ENCODE measurements around the gene GRN.

GRN gene

DNA sequence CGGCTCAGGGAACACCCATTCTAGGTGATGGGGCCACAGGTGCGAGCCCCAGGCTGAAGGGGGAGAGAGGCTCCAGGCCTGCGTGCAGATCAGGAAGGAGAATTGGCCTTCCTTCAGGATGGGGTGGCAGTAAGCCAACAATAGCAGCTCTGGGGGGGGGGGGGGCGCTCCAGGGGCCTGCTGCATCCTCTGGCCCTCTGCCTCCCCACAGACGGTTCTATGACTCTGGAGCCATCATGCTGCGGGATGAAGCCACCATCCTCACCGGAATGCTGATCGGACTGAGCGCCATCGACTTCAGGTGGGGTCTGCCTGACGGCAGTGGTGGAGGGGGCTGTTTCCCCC lies 30.6 kb upstream of the GRN start:
- no peaks in the 10 kb centered on the region for H3K79me2 ChIP-seq (ENCODE audit: insufficient read depth, low read length)
- no peak overlapping the region for H2AFZ ChIP-seq (ENCODE audit: low read length)
- no peak overlapping the region for H3K9ac ChIP-seq (ENCODE audit: low read length)
- H3K27ac ChIP-seq (ENCODE audit: low read depth, low read length, poor library complexity, severe bottlenecking) = no peak overlapping the region
- peak overlapping the region; percentile 75; the same call in 1 of the 2 replicates for H3K4me2 ChIP-seq (ENCODE audit: low read length)
- peaks cover 6% of the 10 kb centered on the region; the same call in 1 of the 2 replicates for H3K27me3 ChIP-seq (ENCODE audit: insufficient read depth, low read length)
- peaks cover 9% of the 10 kb centered on the region for H3K4me1 ChIP-seq (ENCODE audit: insufficient read depth, low read length, severe bottlenecking)
- no peaks in the 10 kb centered on the region for H3K9me3 ChIP-seq (ENCODE audit: low read length)
- peak overlapping the region; percentile 53 for H3K4me3 ChIP-seq (ENCODE audit: low read depth, low read length, poor library complexity, severe bottlenecking)
- no peaks in the 10 kb centered on the region for H3K9me2 ChIP-seq (ENCODE audit: low read depth, low read length)
- no peaks in the 10 kb centered on the region for H3F3A ChIP-seq (ENCODE audit: insufficient read depth, low read length)
- no peaks in the 10 kb centered on the region for H4K20me1 ChIP-seq (ENCODE audit: insufficient read depth, low read length)
- H3K36me3 ChIP-seq (ENCODE audit: insufficient read depth, low read length) = peaks cover 3% of the 10 kb centered on the region
- TF ChIP-seq EZH2 (IDR thresholded peaks at IDR 0.05; ENCODE audit: borderline replicate concordance, low read length) = no peak
- TF ChIP-seq, protein P1, sequence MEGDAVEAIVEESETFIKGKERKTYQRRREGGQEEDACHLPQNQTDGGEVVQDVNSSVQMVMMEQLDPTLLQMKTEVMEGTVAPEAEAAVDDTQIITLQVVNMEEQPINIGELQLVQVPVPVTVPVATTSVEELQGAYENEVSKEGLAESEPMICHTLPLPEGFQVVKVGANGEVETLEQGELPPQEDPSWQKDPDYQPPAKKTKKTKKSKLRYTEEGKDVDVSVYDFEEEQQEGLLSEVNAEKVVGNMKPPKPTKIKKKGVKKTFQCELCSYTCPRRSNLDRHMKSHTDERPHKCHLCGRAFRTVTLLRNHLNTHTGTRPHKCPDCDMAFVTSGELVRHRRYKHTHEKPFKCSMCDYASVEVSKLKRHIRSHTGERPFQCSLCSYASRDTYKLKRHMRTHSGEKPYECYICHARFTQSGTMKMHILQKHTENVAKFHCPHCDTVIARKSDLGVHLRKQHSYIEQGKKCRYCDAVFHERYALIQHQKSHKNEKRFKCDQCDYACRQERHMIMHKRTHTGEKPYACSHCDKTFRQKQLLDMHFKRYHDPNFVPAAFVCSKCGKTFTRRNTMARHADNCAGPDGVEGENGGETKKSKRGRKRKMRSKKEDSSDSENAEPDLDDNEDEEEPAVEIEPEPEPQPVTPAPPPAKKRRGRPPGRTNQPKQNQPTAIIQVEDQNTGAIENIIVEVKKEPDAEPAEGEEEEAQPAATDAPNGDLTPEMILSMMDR (IDR thresholded peaks at IDR 0.05; ENCODE audit: low read length) = no peak

DNA sequence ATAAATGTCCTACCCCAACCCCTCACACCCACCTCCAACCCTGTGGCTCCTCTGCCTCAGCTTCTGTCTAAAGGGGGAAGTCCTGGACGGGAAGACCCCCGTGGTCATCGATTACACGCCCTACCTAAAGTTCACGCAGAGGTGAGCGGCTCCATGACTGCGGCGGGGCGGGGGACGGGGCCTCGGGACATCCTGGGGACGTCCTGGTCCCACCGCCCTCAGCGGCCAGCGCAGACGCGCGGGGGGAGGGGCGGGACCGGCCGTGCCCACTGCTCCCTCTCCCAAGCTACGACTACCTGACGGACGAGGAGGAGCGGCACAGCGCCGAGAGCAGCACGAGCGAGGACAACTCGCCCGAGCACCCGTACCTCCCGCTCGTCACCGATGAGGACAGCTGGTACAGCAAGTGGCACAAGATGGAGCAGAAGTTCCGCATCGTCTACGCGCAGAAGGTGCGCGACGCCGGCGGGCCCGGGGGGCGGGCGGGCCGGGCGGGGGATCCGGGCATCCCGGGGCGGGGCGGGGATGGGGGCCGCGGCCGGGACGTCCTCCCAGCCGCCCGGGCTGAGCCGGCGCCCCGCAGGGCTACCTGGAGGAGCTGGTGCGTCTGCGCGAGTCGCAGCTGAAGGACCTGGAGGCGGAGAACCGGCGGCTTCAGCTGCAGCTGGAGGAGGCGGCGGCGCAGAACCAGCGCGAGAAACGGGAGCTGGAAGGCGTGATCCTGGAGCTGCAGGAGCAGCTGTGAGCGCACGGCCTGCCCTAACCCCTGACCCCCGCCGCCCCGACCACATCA lies 30.0 kb upstream of the GRN start:
- H3K27me3 ChIP-seq (ENCODE audit: insufficient read depth, low read length) = peaks cover 6% of the 10 kb centered on the region; the same call in 1 of the 2 replicates
- H3K4me2 ChIP-seq (ENCODE audit: low read length) = peak overlapping the region; percentile 75
- no peak overlapping the region; the same call in 1 of the 2 replicates for H3K9ac ChIP-seq (ENCODE audit: low read length)
- no peak overlapping the region for H3K27ac ChIP-seq (ENCODE audit: low read depth, low read length, poor library complexity, severe bottlenecking)
- H2AFZ ChIP-seq (ENCODE audit: low read length) = no peak overlapping the region
- H3K9me3 ChIP-seq (ENCODE audit: low read length) = no peaks in the 10 kb centered on the region
- H3K36me3 ChIP-seq (ENCODE audit: insufficient read depth, low read length) = peaks cover 9% of the 10 kb centered on the region
- peak overlapping the region; percentile 53 for H3K4me3 ChIP-seq (ENCODE audit: low read depth, low read length, poor library complexity, severe bottlenecking)
- H3F3A ChIP-seq (ENCODE audit: insufficient read depth, low read length) = no peaks in the 10 kb centered on the region
- no peak for TF ChIP-seq EZH2 (IDR thresholded peaks at IDR 0.05; ENCODE audit: borderline replicate concordance, low read length)
- TF ChIP-seq, protein P1 (IDR thresholded peaks at IDR 0.05; ENCODE audit: low read length) = no peak
- H3K9me2 ChIP-seq (ENCODE audit: low read depth, low read length) = no peaks in the 10 kb centered on the region
- H4K20me1 ChIP-seq (ENCODE audit: insufficient read depth, low read length) = no peaks in the 10 kb centered on the region
- H3K4me1 ChIP-seq (ENCODE audit: insufficient read depth, low read length, severe bottlenecking) = peaks cover 9% of the 10 kb centered on the region
- H3K79me2 ChIP-seq (ENCODE audit: insufficient read depth, low read length) = no peaks in the 10 kb centered on the region

DNA sequence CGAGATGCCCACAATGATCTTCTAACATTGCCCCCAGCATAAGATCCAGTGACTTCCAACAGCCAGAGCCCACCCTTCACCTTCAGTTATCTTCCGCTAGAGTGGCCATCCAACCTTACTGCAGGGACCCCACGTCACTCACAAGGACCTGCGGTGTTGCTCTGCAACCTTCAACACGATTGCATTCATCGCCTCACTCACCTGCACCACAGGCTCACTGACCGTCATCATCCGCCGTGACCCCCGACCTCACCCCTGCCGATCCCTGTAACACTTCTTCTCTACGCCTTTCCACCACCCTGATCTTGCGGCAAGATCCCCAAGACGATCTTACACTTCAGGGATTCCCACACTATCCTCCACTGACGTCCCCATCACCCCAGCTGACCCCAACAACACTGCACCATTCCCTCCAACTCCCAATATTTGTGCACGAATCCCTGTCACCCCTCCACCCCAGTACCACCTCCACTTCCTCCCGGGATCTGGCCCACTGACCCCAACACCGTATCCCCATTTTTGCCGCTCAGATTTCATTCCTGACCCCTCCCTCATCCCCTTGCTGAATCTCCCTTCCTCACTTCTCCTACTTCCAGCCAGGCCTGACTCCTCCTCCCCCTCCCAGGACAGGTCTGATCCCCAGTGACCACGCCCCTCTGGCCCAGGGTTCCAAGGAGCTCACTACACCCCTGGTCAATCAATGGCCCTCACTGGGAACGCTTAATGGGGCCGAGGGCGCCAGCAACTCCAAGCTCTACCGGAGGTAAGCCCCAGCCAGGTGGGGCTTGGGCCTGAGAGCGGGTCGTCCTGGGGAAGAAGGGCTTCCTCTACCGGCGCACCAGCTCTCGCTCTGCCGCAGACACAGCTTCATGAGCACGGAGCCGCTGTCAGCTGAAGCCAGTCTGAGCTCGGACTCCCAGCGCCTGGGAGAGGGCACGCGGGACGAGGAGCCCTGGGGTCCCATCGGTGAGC lies 29.1 kb upstream of the GRN start:
- Histone ChIP-seq H3K4me3 (ENCODE audit: low read depth, low read length, poor library complexity, severe bottlenecking) (peak overlapping the region; percentile 53), H3K9ac (ENCODE audit: low read length) (no peak overlapping the region; the same call in 1 of the 2 replicates)

More for the DNA sequence above, 29.1 kb upstream of the GRN start:
- Histone ChIP-seq H3K4me2 (ENCODE audit: low read length) (peak overlapping the region; percentile 75), H3K9me2 (ENCODE audit: low read depth, low read length) (no peaks in the 10 kb centered on the region), H3K4me1 (ENCODE audit: insufficient read depth, low read length, severe bottlenecking) (peaks cover 9% of the 10 kb centered on the region), H3K36me3 (ENCODE audit: insufficient read depth, low read length) (peaks cover 19% of the 10 kb centered on the region), H3K9me3 (ENCODE audit: low read length) (no peaks in the 10 kb centered on the region), H3K27me3 (ENCODE audit: insufficient read depth, low read length) (peaks cover 6% of the 10 kb centered on the region; the same call in 1 of the 2 replicates), H3K79me2 (ENCODE audit: insufficient read depth, low read length) (no peaks in the 10 kb centered on the region), H3K27ac (ENCODE audit: low read depth, low read length, poor library complexity, severe bottlenecking) (no peak overlapping the region), H4K20me1 (ENCODE audit: insufficient read depth, low read length) (no peaks in the 10 kb centered on the region), H3F3A (ENCODE audit: insufficient read depth, low read length) (no peaks in the 10 kb centered on the region), H2AFZ (ENCODE audit: low read length) (no peak overlapping the region)
- TF ChIP-seq, protein P1 (IDR thresholded peaks at IDR 0.05; ENCODE audit: low read length) = no peak
- no peak for TF ChIP-seq EZH2 (IDR thresholded peaks at IDR 0.05; ENCODE audit: borderline replicate concordance, low read length)

All from OCI-LY1 (cell line).